NB4 (cell line): ENCODE results near the gene JMJD1C.

Source experiments
- DNase-seq: peaks from one replicate; pipeline ENCODE4 v3.0.0; 2010; ENCODE audit warnings: low read depth
- H3K4me3 ChIP-seq: one replicate; pipeline ENCODE4 v1.5.1; 2011; ENCODE audit warnings: mild to moderate bottlenecking, low read depth, low read length, moderate library complexity
- MYC ChIP-seq: IDR thresholded peaks from 2 replicates; pipeline ENCODE4 v1.6.1; 2011; ENCODE audit warnings: low read depth, low read length
- POLR2A ChIP-seq: IDR thresholded peaks from 2 replicates; pipeline ENCODE4 v1.6.1; 2011; ENCODE audit warnings: mild to moderate bottlenecking; ENCODE audit not compliant: insufficient read length; ENCODE audit errors: extremely low read depth
- TF ChIP-seq, protein P1 (sequence below): IDR thresholded peaks from one replicate; pipeline ENCODE4 v1.5.1; 2012; ENCODE audit warnings: low read depth, low read length
- TF ChIP-seq, protein P2 (sequence below): IDR thresholded peaks from 2 replicates; pipeline ENCODE4 v1.6.1; 2011; ENCODE audit warnings: low read depth, low read length

Gene JMJD1C

DNA sequence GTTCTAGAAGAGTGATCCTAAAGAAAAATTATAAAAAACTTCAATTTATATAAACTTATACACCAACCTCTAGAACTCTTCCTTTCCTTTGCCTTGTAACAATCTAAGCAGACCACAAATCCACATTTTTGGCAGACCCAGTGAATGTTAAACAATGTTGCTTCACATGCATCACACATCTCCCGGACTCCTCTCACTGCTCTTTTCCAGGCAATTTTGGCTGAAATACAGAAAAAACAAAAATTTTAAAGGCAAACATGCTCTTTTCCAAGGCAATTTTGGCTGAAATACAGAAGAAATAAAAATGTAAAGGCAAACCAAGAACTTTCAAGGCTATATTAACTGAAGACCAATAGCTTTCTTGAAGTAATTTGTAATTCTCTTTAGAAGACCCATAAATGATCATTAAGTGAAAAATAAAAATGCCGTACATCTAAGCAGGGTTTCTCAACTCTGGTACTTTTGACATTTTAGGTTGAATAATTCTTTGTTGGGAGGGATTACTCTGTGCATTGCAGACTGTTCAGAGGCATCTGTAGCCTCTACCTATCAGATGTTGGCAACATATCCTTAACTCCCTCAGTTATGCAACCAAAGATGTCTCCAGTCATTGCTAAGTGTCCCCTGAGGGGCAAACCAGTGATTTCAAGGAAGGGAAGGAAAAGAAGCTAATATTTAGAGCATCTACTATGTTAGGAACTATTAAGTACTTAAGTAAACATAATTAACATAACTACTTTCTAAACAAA is 268.3 kb downstream of the JMJD1C start:
- TF ChIP-seq, protein P1, sequence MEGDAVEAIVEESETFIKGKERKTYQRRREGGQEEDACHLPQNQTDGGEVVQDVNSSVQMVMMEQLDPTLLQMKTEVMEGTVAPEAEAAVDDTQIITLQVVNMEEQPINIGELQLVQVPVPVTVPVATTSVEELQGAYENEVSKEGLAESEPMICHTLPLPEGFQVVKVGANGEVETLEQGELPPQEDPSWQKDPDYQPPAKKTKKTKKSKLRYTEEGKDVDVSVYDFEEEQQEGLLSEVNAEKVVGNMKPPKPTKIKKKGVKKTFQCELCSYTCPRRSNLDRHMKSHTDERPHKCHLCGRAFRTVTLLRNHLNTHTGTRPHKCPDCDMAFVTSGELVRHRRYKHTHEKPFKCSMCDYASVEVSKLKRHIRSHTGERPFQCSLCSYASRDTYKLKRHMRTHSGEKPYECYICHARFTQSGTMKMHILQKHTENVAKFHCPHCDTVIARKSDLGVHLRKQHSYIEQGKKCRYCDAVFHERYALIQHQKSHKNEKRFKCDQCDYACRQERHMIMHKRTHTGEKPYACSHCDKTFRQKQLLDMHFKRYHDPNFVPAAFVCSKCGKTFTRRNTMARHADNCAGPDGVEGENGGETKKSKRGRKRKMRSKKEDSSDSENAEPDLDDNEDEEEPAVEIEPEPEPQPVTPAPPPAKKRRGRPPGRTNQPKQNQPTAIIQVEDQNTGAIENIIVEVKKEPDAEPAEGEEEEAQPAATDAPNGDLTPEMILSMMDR: no peak
- TF ChIP-seq, protein P2, sequence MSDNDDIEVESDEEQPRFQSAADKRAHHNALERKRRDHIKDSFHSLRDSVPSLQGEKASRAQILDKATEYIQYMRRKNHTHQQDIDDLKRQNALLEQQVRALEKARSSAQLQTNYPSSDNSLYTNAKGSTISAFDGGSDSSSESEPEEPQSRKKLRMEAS: no peak
- TF ChIP-seq MYC (no peak), POLR2A (no peak)
- DNase-seq: no peak
- no peak overlapping the region for H3K4me3 ChIP-seq

DNA sequence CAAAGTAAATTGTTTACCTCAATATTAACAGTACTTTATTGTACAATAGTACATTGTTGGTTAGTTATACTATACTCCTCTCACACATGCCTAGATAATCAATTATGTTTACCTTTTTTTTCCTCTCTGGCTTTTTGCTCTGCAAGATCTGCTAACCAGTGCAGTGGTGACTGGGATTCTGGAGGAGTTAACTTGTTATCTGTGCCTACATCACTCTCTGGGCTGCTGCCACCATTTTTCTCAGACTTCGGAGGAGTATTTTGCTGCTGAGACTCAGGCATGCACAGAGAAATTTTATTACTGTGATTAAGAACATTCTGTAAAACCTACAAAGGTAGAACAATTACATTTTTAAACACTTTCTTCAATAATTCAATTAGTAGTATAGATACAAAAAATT is 273.0 kb downstream of the JMJD1C start:
- no peak overlapping the region for H3K4me3 ChIP-seq
- DNase-seq: no peak
- TF ChIP-seq, protein P2: no peak
- TF ChIP-seq POLR2A (no peak), MYC (no peak)
- TF ChIP-seq, protein P1: no peak

DNA sequence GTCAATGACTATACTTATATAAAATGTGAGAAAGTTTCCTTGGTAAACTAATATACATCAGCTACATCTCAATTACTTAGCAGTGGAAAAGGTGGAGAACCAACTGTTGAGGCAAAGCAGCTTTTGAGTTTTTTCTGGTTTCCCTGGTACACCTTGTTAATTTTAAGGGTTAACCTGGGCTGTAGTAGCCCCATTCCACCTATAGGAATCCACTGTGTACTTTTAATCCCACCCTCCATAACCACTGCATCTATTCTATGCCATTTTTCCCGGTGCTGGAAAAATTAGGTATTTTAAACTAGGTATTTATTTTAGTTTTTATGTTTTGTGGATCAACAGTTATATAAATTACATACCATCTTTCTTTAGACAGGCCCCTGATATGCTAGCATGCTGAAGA is 290.2 kb downstream of the JMJD1C start:
- DNase-seq: no peak
- no peak overlapping the region for H3K4me3 ChIP-seq
- TF ChIP-seq, protein P1: no peak

DNA sequence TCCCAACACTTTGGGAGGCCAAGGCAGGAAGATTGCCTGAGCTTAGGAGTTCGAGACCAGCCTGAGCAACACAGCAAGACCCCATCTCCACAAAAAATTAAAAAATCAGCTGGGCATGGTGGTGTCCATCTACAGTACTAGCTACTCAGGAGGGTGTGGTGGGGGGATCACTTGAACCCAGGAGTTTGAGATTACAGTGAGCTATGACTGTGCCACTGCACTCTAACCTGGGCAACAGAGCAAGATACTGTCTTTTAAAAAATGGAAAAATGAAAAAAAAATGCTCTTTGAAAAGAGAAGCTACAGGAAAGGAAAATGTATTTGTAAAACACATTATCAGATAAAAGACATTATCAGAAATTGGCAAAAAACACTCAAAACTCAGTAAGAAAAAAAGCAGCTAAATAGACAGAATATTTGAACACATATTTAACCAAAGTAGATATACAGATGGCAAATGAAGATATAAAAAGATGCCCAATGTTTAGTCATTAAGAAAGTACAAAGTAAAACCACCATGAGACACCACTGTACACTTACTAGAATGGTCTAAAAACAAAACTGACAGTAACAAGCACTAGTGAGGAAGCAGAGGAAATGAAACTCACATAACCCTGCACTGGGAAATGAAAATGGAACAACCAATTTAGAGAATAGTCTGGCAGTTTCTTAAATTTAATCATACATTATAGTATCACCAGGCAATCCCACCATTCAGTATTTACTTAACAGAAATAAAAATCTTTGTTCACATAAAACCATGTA is 292.1 kb downstream of the JMJD1C start:
- H3K4me3 ChIP-seq: no peak overlapping the region
- no peak for DNase-seq
- TF ChIP-seq MYC: no peak
- TF ChIP-seq POLR2A: no peak
- TF ChIP-seq, protein P1: no peak
- TF ChIP-seq, protein P2: no peak

DNA sequence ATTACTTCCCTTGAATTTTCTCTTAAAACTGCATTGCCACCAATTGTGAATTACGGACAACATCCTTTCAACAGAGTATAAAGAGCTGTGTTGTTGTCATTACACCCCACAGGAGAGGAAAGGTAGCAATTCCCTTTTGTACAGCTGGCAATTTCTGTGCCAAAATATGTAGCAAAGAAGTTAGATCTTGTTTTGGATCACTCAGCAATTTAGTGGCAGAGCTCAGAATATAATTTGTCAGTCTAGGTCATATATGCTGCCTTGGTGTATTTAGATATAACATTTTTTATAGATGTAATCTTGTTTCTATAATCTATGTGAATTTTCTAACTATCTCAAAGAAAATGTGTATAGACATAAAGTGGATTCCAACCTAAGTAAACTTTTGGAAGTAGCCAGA is 293.9 kb downstream of the JMJD1C start:
- no peak overlapping the region for H3K4me3 ChIP-seq
- TF ChIP-seq POLR2A: no peak
- TF ChIP-seq, protein P1: no peak
- no peak for TF ChIP-seq MYC
- TF ChIP-seq, protein P2: no peak
- DNase-seq: no peak
